GM12873 (cell line): ENCODE measurements around the gene PCBP2.

Source experiments
- TF ChIP-seq, protein P1 (sequence below): IDR thresholded peaks from 2 replicates; pipeline ENCODE4 v1.5.1; 2012; ENCODE audit warnings: low read depth, mild to moderate bottlenecking, moderate library complexity, low read length, control low read depth; ENCODE audit not compliant: insufficient read depth; ENCODE audit errors: missing control alignments

PCBP2 gene

DNA sequence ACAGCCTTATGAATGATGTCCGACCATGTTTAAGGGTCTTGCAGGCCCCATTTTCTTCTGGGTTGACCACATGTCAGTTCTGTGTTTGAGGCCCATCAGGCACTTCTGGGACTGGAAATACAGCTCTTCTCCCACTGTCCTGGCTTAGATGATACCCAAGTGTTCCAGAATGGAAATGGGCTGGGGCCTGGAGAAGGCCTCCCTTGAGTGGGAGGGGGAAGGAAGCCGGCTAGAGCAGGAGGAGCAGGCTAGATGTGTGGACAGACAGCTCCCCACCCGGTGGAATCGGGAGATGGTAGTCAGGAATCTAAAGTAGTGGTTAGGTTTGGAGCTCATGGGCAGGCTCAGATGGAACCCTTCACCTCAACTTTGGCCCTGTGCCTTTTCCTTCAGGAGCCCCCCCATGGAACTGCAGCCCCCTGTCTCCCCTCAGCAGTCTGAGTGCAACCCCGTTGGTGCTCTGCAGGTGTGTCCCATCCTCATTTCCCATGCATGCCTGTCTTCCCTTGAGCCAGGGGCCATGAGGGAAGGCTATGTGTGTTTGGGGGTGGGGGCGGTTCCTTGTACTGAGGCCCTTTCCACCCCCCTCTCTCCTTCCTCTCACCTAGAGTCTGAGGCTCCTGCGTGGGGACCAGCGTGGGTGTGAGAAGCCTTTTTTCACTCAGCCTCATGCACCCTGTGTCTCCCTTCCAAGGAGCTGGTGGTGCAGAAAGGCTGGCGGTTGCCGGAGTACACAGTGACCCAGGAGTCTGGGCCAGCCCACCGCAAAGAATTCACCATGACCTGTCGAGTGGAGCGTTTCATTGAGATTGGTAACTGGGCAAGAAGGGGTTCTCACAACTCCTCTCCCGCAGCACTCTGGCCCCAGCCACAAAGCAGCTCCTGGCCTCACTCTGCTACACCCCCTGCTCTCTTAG lies 52.4 kb downstream of the PCBP2 start:
- TF ChIP-seq, protein P1, sequence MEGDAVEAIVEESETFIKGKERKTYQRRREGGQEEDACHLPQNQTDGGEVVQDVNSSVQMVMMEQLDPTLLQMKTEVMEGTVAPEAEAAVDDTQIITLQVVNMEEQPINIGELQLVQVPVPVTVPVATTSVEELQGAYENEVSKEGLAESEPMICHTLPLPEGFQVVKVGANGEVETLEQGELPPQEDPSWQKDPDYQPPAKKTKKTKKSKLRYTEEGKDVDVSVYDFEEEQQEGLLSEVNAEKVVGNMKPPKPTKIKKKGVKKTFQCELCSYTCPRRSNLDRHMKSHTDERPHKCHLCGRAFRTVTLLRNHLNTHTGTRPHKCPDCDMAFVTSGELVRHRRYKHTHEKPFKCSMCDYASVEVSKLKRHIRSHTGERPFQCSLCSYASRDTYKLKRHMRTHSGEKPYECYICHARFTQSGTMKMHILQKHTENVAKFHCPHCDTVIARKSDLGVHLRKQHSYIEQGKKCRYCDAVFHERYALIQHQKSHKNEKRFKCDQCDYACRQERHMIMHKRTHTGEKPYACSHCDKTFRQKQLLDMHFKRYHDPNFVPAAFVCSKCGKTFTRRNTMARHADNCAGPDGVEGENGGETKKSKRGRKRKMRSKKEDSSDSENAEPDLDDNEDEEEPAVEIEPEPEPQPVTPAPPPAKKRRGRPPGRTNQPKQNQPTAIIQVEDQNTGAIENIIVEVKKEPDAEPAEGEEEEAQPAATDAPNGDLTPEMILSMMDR, result no peak

DNA sequence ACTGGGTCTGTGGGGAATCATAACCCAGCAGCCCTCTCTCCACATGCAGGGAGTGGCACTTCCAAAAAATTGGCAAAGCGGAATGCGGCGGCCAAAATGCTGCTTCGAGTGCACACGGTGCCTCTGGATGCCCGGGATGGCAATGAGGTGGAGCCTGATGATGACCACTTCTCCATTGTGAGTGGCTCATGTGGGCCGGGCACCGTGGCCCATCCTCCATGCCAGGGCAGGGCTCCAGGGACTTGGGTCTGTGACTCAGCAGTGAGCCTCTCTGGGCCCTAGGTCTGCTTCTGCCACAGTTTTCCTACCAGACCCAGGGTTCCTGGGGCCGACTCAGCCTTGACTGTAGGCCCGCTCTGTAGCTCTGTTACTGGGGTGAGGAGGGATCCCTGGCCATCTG lies 53.2 kb downstream of the PCBP2 start:
- TF ChIP-seq, protein P1, result no peak

DNA sequence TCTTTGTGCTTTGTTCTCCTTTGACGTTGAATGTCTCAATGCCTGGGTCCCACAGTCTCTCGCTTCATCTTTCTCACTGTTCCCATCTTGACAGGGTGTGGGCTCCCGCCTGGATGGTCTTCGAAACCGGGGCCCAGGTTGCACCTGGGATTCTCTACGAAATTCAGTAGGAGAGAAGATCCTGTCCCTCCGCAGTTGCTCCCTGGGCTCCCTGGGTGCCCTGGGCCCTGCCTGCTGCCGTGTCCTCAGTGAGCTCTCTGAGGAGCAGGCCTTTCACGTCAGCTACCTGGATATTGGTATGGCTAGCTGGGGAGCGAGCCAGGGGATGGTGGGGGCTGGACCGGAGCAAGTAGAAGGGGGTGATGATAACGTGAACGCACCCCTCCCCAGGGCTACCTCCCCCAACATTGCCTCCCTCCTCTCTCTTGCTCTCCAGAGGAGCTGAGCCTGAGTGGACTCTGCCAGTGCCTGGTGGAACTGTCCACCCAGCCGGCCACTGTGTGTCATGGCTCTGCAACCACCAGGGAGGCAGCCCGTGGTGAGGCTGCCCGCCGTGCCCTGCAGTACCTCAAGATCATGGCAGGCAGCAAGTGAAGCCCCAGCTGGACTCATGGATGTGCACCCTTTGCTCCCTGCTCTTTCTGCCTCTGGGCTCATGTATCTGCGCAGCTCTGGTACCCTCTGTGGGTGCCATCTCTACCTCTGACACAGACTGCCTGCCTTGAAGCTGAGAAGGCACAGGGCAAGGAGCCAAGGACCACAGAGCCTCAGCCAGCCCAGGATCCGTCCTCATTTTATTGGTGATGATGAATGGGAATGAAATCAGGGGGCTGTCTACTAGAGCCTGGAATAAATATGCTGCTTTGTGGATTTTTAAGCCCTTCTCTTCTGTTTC lies 53.9 kb downstream of the PCBP2 start:
- TF ChIP-seq, protein P1, result no peak

DNA sequence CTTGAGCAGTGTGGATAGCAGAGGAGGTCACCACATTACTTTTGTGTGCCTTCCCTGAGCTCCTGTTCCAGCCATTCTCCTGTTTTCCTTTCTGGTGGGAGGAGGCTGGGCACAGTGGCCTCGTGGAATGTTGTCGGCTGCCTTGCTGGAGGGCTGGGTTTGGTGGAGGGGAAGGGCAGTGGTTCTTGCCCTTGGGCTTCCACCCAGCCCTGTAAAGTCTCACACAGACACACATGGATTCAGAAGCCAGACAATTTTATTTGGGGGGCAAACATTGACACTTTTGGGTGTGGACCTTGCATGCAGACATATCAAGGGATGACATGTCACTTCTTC lies 54.5 kb downstream of the PCBP2 start:
- TF ChIP-seq, protein P1, result no peak

DNA sequence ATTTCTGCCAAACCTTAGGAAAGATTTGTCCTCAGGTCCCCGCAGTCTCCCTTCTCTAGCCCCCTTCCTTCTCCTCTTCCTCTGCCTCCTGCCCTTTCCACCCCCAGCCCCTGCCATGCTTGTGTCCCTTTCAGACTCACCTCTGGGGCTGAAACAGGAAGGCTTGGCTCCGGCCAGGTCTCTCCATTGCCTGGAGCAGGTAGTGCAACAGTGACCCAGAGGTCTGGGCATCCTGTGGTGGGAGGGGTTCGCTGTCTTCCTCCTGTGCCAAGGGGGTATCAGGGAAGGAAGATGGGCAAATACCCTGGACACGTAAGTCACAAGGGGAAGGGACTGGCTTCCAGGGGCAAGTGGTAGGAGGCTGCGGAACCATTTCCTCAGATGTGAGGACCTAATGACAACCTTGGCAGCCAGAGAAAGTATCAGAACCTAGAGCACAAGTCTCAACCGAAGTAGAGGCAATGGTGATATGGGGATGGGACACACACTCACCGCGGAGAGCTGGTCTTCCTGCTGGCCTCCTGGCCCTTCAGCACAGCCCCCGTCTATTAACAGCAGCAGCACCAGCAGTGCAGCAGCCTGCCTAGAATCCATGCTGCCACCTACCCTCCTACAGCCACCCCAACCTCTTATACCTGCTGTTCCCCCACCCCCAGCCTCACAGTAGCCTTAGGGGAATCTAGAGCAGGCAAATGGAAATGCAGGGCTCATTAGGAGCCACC lies 55.1 kb downstream of the PCBP2 start, which contains the start of gene NPFF:
NPFF (minus strand) TSS at position 604 of the 722 bp plus-strand sequence; CDS start at position 594, 10 bp downstream.
- TF ChIP-seq, protein P1, result no peak

DNA sequence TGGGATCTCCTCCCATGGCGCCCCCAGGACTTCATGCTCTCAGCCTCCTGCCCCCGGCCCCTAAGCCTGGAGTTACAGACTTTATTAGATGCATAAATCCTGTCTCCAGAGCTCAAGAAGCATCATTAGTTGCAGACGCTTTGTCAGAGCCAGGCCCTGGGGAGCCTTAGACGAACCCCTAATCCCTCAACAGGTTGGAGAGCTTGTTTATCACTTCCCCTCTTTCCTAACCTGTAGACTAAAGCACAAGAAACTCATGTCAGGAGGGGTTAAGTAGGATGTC lies 55.6 kb downstream of the PCBP2 start:
- TF ChIP-seq, protein P1, result no peak

DNA sequence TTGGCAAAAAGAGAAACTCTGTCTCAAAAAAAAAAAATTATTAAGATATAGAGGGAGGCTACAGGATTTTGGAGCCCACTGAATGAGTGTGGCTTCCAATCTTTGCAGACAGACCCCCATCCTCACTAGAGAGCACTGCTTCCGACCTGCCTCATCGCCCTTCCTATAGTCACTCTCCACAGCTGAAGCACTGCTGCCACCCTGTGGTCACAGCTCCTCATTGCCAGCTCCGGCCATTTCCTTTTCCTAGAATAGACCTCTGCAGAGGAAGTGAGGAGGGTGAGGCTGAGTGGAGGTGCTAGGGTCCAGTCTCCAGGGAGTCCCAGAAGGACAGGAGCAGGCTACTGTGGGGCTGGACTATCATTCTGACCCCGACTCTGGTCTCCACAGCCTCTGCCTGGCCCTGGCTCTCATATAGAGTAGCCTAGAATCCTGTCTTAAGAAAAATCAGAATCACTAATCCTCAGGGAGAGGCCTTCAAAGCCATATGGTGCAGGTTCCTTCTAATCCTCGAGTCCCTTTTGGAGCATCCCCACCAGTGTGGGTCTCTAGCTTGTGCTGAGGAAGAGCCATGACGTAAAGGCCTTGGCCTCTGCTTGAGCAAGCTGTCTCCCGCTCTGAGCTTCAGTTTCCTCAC lies 56.8 kb downstream of the PCBP2 start:
- TF ChIP-seq, protein P1, result peak; percentile 96
